ENCODE measurements around the gene ARL4A.

GRCh38 chr7:12649348-12649747 lies 38.1 kb upstream of the ARL4A start:
- TF ChIP-seq GABPA (IDR thresholded peaks at IDR 0.05; ENCODE audit: low read depth): no peak
- TF ChIP-seq ATF2 (IDR thresholded peaks at IDR 0.05; ENCODE audit: low read length): no peak
- TF ChIP-seq ZZZ3 (IDR thresholded peaks at IDR 0.05; ENCODE audit: control insufficient read depth, insufficient read length, low read depth): no peak
- TF ChIP-seq CTCF (IDR thresholded peaks at IDR 0.05 in 2 of 3, conservative IDR thresholded peaks at IDR 0.05 in 1 of 3; ENCODE audit: control insufficient read depth in 2 of 3, extremely low read depth in 1 of 3, insufficient read depth in 1 of 3, low read depth in 3 of 3, low read length in 3 of 3): no peak
- TF ChIP-seq NR2C1 (IDR thresholded peaks at IDR 0.05): no peak
- TF ChIP-seq YY1 (IDR thresholded peaks at IDR 0.05; ENCODE audit: low read depth, low read length): no peak
- no peak for TF ChIP-seq ZNF384 (IDR thresholded peaks at IDR 0.05; ENCODE audit: borderline replicate concordance, low read depth, low read length)
- TF ChIP-seq YBX1 (IDR thresholded peaks at IDR 0.05): no peak
- no peak for TF ChIP-seq MEF2A (IDR thresholded peaks at IDR 0.05; ENCODE audit: insufficient read depth, low read depth, low read length)
- TF ChIP-seq KDM1A (IDR thresholded peaks at IDR 0.05; ENCODE audit: borderline replicate concordance): no peak
